Lower lobe of right lung (tissue), 2 donors: Measurements from ENCODE around the gene MRPS2. TPM values are rescaled to one million over a fixed set of nuclear protein-coding genes. Genes with fewer than 3 reads are reported as not detected.
"Not testable (repeated sequence)": the region's sequence is repeated elsewhere in the genome, so short reads cannot be mapped to it uniquely, and the experiment has no call there.

ENCODE experiments used
- ATAC-seq, 2 donors: fragments of 200-7000 bp; cut with Tn5 transposase; one replicate each; pipeline ENCODE4 v1.9.1; 2020 to 2022; ENCODE audit warnings: mild to moderate bottlenecking in 2 of 2, moderate library complexity in 2 of 2
- DNase-seq: peaks from one replicate; pipeline ENCODE4 v3.0.0-alpha.2; 2020
- H3K27ac ChIP-seq: fragments of 200-600 bp; one replicate; pipeline ENCODE4 v1.8.0; 2022
- H3K27me3 ChIP-seq: fragments of 200-600 bp; one replicate; pipeline ENCODE4 v1.8.0; 2022; ENCODE audit warnings: low read depth
- H3K36me3 ChIP-seq: fragments of 200-600 bp; one replicate; pipeline ENCODE4 v1.8.0; 2022; ENCODE audit warnings: mild to moderate bottlenecking
- H3K4me1 ChIP-seq: fragments of 200-600 bp; one replicate; pipeline ENCODE4 v1.8.0; 2022
- H3K4me3 ChIP-seq: fragments of 200-600 bp; one replicate; pipeline ENCODE4 v1.8.0; 2022; ENCODE audit warnings: mild to moderate bottlenecking
- H3K9me3 ChIP-seq: fragments of 200-600 bp; one replicate; pipeline ENCODE4 v1.8.0; 2022
- CTCF ChIP-seq: fragments of 200-600 bp; IDR thresholded peaks from one replicate; pipeline ENCODE4 v1.8.0; 2022; ENCODE audit warnings: antibody characterized with exemption, mild to moderate bottlenecking
- intact Hi-C: fragments of 100-400 bp; cut with DNase I; formaldehyde crosslinking; loops from one replicate; pipeline ENCODE4 v1.11.0; 2022
- long read RNA-seq: library from polyadenylated mRNA; unstranded; transcript quantifications from one replicate; pipeline ENCODE4 v2.0.0, GENCODE V29; 2021
- total RNA-seq: library from RNA; stranded (reverse); fragmentation: NEBNext Ultra II Directional; extraction: Animal tissue kit (Norgen Biotek cat#: 25700); gene quantifications from one replicate; pipeline ENCODE4 v1.2.1, GENCODE V29; 2021
- donor health status: DM: no; HTN: yes; CAD: no; lungs with severe emphysema.

The MRPS2 gene
- 21.9 TPM for total RNA-seq
- long read RNA-seq, transcript MRPS2-201 (4 exons, 1,510 nt), result major isoform, 24 of 30 reads
- long read RNA-seq, partial matches to known transcripts, result 1 of 30 reads
- long read RNA-seq, other reads (novel, unspliced or antisense), result 3 of 30 reads

DNA sequence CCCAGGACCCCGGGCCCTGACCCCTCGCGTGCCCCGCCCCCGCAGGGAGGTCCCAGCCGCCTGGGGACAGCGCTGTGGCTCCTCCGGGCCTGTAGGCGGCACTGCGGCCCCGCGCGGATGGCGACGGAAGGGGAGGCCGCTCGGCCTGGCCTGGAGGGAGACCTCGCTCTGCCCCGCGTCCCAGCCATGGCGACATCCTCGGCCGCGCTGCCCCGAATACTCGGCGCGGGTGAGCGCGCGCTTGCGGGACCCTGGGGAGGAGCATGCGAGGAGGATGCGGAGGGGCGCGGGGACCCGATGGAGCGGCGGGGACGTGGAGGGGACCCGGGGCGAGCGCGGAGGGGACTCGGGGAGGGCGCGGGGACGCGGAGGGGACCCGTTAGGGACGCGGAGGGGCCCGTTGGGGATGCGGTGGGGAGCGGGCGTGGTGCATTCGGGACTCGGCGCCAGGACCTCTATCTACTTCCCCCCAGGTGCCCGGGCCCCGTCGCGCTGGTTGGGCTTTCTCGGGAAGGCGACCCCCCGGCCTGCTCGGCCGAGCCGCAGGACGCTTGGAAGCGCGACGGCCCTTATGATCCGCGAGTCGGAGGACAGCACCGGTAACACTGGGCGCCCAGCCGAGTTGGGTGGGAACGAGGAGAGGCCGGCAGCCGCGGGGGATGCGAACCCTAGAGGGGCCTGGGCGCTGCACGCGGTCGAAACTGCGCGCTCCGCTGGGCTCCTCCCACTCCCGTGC is at the start of gene MRPS2:
TSS of gene MRPS2 (plus strand) at position 158 of the 736 bp plus-strand sequence. CDS start at position 187, 29 bp downstream.
- peak; percentile 98 for ATAC-seq
- intact Hi-C loops, result no loop called here
- TF ChIP-seq CTCF, result peak; percentile 95
- Histone ChIP-seq H3K4me1 (peaks cover 21% of the 10 kb centered on the region), H3K27me3 (no peaks in the 10 kb centered on the region), H3K27ac (peak within 1 kb of the TSS; percentile 83), H3K9me3 (no peaks in the 10 kb centered on the region), H3K36me3 (peaks cover 35% of the 10 kb centered on the region), H3K4me3 (peak within 1 kb of the TSS; percentile 79)
- DNase-seq, result peak; percentile 92

- no peak for ATAC-seq
- Histone ChIP-seq H3K4me1 (no peaks in the 10 kb centered on the region), H3K9me3 (no peaks in the 10 kb centered on the region), H3K36me3 (no peaks in the 10 kb centered on the region), H3K27me3 (no peaks in the 10 kb centered on the region), H3K27ac (no peak overlapping the region), H3K4me3 (no peak overlapping the region)
- DNase-seq, result no peak
- intact Hi-C loops, result no loop called here
- TF ChIP-seq CTCF, result no peak
Measured at GRCh38 chr9:135450956-135451355, 49.5 kb upstream of the MRPS2 start.

GRCh38 chr9:135451909-135452308 is 48.6 kb upstream of the MRPS2 start:
- DNase-seq, H3K36me3 ChIP-seq, ATAC-seq, H3K27me3 ChIP-seq, H3K4me3 ChIP-seq, H3K27ac ChIP-seq, H3K4me1 ChIP-seq, H3K9me3 ChIP-seq, intact Hi-C loops: not testable (repeated sequence)

- H3K27ac ChIP-seq, result no peak overlapping the region
- no peaks in the 10 kb centered on the region for H3K27me3 ChIP-seq
- H3K9me3 ChIP-seq, result no peaks in the 10 kb centered on the region
- H3K36me3 ChIP-seq, result no peaks in the 10 kb centered on the region
- no peak overlapping the region for H3K4me3 ChIP-seq
- H3K4me1 ChIP-seq, result no peaks in the 10 kb centered on the region
- no peak for ATAC-seq
- no peak for TF ChIP-seq CTCF
- intact Hi-C loops, result no loop called here
- no peak for DNase-seq
Measured at GRCh38 chr9:135454737-135455136, 45.7 kb upstream of the MRPS2 start.

GRCh38 chr9:135455401-135456030 is 45.0 kb upstream of the MRPS2 start:
- DNase-seq, result no peak
- TF ChIP-seq CTCF, result no peak
- no peaks in the 10 kb centered on the region for H3K4me1 ChIP-seq
- no peak for ATAC-seq
- H3K36me3 ChIP-seq, result no peaks in the 10 kb centered on the region
- H3K27ac ChIP-seq, result no peak overlapping the region
- H3K9me3 ChIP-seq, result no peaks in the 10 kb centered on the region
- peaks cover 4% of the 10 kb centered on the region for H3K27me3 ChIP-seq
- intact Hi-C loops, result no loop called here
- H3K4me3 ChIP-seq, result no peak overlapping the region
